SK-N-SH treated with all-trans-retinoic acid at 6 μM for 48 hours (cell line): ENCODE measurements around the gene HES6.

ENCODE experiments used
- ATAC-seq: fragments of 200-7000 bp; cut with Tn5 transposase; 3 replicates; pipeline ENCODE4 v1.9.1; 2020; ENCODE audit warnings: mild to moderate bottlenecking, moderate library complexity
- ARNTL ChIP-seq: fragments of 450-650 bp; formaldehyde crosslinking; IDR thresholded peaks from 2 replicates; pipeline ENCODE4 v1.5.0; 2020; ENCODE audit warnings: low read depth, mild to moderate bottlenecking, moderate library complexity, borderline replicate concordance
- BACH2 ChIP-seq: fragments of 250-450 bp; sonication (Bioruptor Pico); IDR thresholded peaks from 2 replicates; pipeline ENCODE4 v1.9.0; 2021; ENCODE audit warnings: mild to moderate bottlenecking, borderline replicate concordance
- CREB5 ChIP-seq: fragments of 250-450 bp; sonication (Bioruptor Pico); IDR thresholded peaks from 2 replicates; pipeline ENCODE4 v1.5.1; 2020; ENCODE audit warnings: low read depth, mild to moderate bottlenecking, moderate library complexity
- CSDC2 ChIP-seq: fragments of 250-450 bp; sonication (Bioruptor Pico); IDR thresholded peaks from 2 replicates; pipeline ENCODE4 v1.5.0; 2020; ENCODE audit warnings: mild to moderate bottlenecking, moderate library complexity
- CSRNP3 ChIP-seq: fragments of 250-450 bp; sonication (Bioruptor Pico); IDR thresholded peaks from 2 replicates; pipeline ENCODE4 v1.5.1; 2021; ENCODE audit warnings: mild to moderate bottlenecking, moderate library complexity
- ESRRG ChIP-seq: fragments of 250-450 bp; sonication (Bioruptor Pico); IDR thresholded peaks from 2 replicates; pipeline ENCODE4 v1.6.1; 2021; ENCODE audit warnings: mild to moderate bottlenecking
- GLIS3 ChIP-seq: fragments of 250-450 bp; sonication (Bioruptor Pico); IDR thresholded peaks from 2 replicates; pipeline ENCODE4 v1.5.0; 2020; ENCODE audit warnings: mild to moderate bottlenecking, moderate library complexity
- ISL1 ChIP-seq: fragments of 250-450 bp; sonication (Bioruptor Pico); IDR thresholded peaks from 2 replicates; pipeline ENCODE4 v2.1.2; 2022; ENCODE audit warnings: mild to moderate bottlenecking, moderate library complexity
- OSR1 ChIP-seq: fragments of 250-450 bp; sonication (Bioruptor Pico); IDR thresholded peaks from 2 replicates; pipeline ENCODE4 v1.8.0; 2022; ENCODE audit warnings: moderate library complexity, mild to moderate bottlenecking, inconsistent platforms
- PATZ1 ChIP-seq: fragments of 250-450 bp; sonication (Bioruptor Pico); IDR thresholded peaks from 2 replicates; pipeline ENCODE4 v1.8.0; 2020; ENCODE audit warnings: mild to moderate bottlenecking, moderate library complexity, borderline replicate concordance
- POU6F1 ChIP-seq: fragments of 250-450 bp; sonication (Bioruptor Pico); IDR thresholded peaks from 2 replicates; pipeline ENCODE4 v1.8.0; 2021; ENCODE audit warnings: low read depth, mild to moderate bottlenecking, moderate library complexity, borderline replicate concordance
- RARB ChIP-seq: fragments of 250-450 bp; sonication (Bioruptor Pico); IDR thresholded peaks from 2 replicates; pipeline ENCODE4 v1.8.0; 2021; ENCODE audit warnings: mild to moderate bottlenecking, moderate library complexity
- SNAI2 ChIP-seq: fragments of 250-450 bp; sonication (Bioruptor Pico); IDR thresholded peaks from 2 replicates; pipeline ENCODE4 v1.5.0; 2020; ENCODE audit warnings: mild to moderate bottlenecking, moderate library complexity
- TCF4 ChIP-seq: fragments of 250-450 bp; sonication (Bioruptor Pico); IDR thresholded peaks from 2 replicates; pipeline ENCODE4 v1.8.0; 2021; ENCODE audit warnings: mild to moderate bottlenecking, moderate library complexity, borderline replicate concordance
- TOX ChIP-seq: fragments of 250-450 bp; sonication (Bioruptor Pico); IDR thresholded peaks from 2 replicates; pipeline ENCODE4 v1.8.0; 2021; ENCODE audit warnings: mild to moderate bottlenecking, moderate library complexity, borderline replicate concordance
- TSHZ2 ChIP-seq: fragments of 250-450 bp; sonication (Bioruptor Pico); IDR thresholded peaks from 2 replicates; pipeline ENCODE4 v1.5.0; 2020; ENCODE audit warnings: mild to moderate bottlenecking, moderate library complexity
- ZC3H10 ChIP-seq: fragments of 250-450 bp; sonication (Bioruptor Pico); IDR thresholded peaks from 2 replicates; pipeline ENCODE4 v1.5.1; 2021; ENCODE audit warnings: mild to moderate bottlenecking, moderate library complexity
- ZFP3 ChIP-seq: fragments of 250-450 bp; sonication (Bioruptor Pico); IDR thresholded peaks from 2 replicates; pipeline ENCODE4 v1.5.0; 2020; ENCODE audit warnings: mild to moderate bottlenecking, moderate library complexity
- ZNF565 ChIP-seq: fragments of 450-650 bp; formaldehyde crosslinking; conservative IDR thresholded peaks from 2 replicates; pipeline ENCODE4 v1.5.0; 2020; ENCODE audit warnings: low read depth, mild to moderate bottlenecking, moderate library complexity
- ZNF70 ChIP-seq: fragments of 450-650 bp; formaldehyde crosslinking; IDR thresholded peaks from 2 replicates; pipeline ENCODE4 v1.5.0; 2020; ENCODE audit warnings: mild to moderate bottlenecking, moderate library complexity

Gene HES6

GRCh38 chr2:238237431-238238135 is 2.3 kb downstream of the HES6 start (continued):
- TF ChIP-seq PATZ1 (CRISPR knock-in tag): no peak

- ATAC-seq: no peak
Measured at GRCh38 chr2:238236571-238236970, 3.3 kb downstream of the HES6 start.

More at GRCh38 chr2:238236571-238236970, 3.3 kb downstream of the HES6 start:
- TF ChIP-seq PATZ1 (CRISPR knock-in tag): no peak
- no peak for TF ChIP-seq OSR1
- no peak for TF ChIP-seq CSRNP3 (CRISPR knock-in tag)
- TF ChIP-seq BACH2 (CRISPR knock-in tag): no peak
- TF ChIP-seq SNAI2 (CRISPR knock-in tag): no peak
- TF ChIP-seq POU6F1 (CRISPR knock-in tag): no peak
- no peak for TF ChIP-seq TSHZ2 (CRISPR knock-in tag)
- no peak for TF ChIP-seq GLIS3
- no peak for TF ChIP-seq ARNTL (CRISPR knock-in tag)
- TF ChIP-seq CSDC2 (CRISPR knock-in tag): no peak
- no peak for TF ChIP-seq ZNF70
- no peak for TF ChIP-seq CREB5 (CRISPR knock-in tag)
- no peak for TF ChIP-seq ZFP3 (CRISPR knock-in tag)
- TF ChIP-seq TCF4: no peak
- TF ChIP-seq ISL1 (CRISPR knock-in tag): no peak
- TF ChIP-seq RARB (CRISPR knock-in tag): no peak
- TF ChIP-seq ZNF565: no peak
- TF ChIP-seq ESRRG: no peak
- no peak for TF ChIP-seq ZC3H10
- TF ChIP-seq TOX (CRISPR knock-in tag): no peak
